A673 (cell line): ENCODE results near the gene PHF21A.

Experiments
- CTCF ChIP-seq: fragments of 300-800, 200-600 bp; sonication (generic); conservative IDR thresholded peaks from 2 replicates; pipeline ENCODE4 v1.5.1; 2017; ENCODE audit warnings: low read depth, mild to moderate bottlenecking, antibody characterized with exemption, low read length, moderate library complexity, mixed read lengths
- EZH2 ChIP-seq: fragments of 200-600 bp; sonication (generic); IDR thresholded peaks from 2 replicates; pipeline ENCODE4 v1.6.1; 2017; ENCODE audit warnings: borderline replicate concordance, low read depth, mild to moderate bottlenecking, mixed read lengths, antibody characterized with exemption, low read length; ENCODE audit not compliant: poor library complexity, severe bottlenecking

- TF ChIP-seq CTCF = no peak
- no peak for TF ChIP-seq EZH2
These were observed 226.6 kb downstream of the PHF21A start for GRCh38 chr11:45894555-45895247.
